Astrocyte of the cerebellum (primary cell): ENCODE results near the gene FOSL1.
A peak's percentile ranks its signal among the peaks of the same experiment; 100 is the strongest.

Experiments
- DNase-seq: peaks from one replicate; pipeline ENCODE4 v3.0.0-alpha.2; 2011; ENCODE audit warnings: low read depth
- H3K4me3 ChIP-seq: 2 replicates; pipeline ENCODE4 v1.5.1; 2011; ENCODE audit warnings: mild to moderate bottlenecking, low read depth, low read length, moderate library complexity
- CTCF ChIP-seq: IDR thresholded peaks from 2 replicates; pipeline ENCODE4 v1.5.1; 2012; ENCODE audit warnings: low read length, low read depth, moderate library complexity, mild to moderate bottlenecking; ENCODE audit errors: missing control alignments
- in situ Hi-C: cut with HindIII; loops from 2 replicates; pipeline ENCODE4 v1.10.0; 2017; ENCODE audit warnings: low sequenced_read_pairs

The FOSL1 gene

DNA sequence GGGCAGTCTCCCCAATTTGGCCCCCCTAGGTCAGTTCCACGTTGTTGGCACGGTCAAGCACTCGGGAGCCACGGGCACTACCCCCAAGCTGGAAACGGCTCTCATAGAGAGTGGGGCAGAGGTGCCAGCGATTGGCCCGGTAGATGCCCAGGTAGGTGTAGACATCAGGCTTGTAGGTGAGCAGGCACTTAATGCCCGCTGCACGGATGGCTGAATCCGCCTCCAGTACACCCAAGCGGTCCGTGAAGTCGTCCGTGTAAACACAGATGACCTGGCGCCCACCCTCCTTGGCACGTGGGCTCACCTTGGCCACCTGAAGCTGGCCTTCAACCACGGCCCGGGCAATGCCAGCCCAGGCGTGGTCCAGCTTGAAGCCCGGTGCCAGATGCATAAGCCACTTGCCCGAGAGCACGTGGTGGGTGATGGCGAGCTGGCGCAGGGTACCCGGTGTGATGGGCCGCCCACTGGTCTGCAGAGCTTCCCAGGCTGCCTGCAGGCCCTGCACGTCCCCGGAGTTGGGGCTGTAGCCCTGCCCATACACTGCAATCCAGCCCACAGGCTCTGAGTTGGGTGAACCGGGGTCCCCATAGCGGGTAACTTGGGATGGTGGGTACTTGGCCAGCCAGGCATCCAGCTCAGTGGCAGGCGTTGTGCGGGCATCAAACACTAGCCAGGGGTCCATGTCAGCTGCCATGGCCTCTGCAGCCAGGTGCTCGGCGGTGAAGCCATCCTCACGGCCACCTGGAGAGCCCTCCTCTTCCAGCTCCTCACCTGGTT is 17.4 kb upstream of the FOSL1 start:
- in situ Hi-C loops = no loop called here
- no peak for DNase-seq
- peak overlapping the region; percentile 94 for H3K4me3 ChIP-seq
- no peak for TF ChIP-seq CTCF

DNA sequence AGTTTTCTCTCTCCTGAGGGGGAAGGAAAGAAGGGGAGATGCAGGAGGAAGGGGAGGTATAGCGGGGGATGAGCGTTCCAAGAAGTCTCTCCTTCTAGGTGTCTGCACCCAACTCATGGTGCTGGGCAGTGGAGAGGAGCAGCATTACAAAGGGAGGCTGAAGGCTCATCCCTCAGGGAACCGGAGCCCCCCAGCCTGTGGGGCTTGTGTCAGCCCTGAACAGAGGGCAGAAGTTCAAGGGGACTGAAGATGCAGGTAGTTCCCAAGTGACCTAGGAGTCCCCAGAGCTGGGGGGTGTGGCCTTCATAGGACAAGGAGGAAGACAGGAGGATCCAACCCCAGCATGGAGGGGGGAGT is 16.9 kb upstream of the FOSL1 start:
- no peak for DNase-seq
- H3K4me3 ChIP-seq = peak overlapping the region; percentile 94
- in situ Hi-C loops = no loop called here
- no peak for TF ChIP-seq CTCF

DNA sequence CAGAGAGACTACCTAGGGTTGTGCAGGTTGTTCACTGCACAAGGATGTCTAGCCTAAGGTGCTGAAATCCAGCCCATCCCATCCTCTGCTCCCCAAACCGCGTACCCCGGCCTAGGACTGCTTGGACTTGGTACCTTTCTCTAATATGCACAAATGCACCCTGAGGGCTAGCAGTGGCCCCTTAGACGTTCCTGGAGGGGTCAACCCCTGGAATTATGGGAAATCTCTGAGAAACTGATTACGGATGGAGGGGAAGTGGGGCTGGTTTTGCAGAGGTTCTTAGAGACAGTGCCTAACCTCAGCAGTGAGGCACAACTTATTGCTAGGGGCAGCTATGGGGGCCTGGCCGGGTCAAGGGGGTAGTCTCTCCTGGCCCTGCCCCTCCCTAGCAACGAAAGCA is 16.2 kb upstream of the FOSL1 start:
- DNase-seq = no peak
- no peak for TF ChIP-seq CTCF
- in situ Hi-C loops = no loop called here
- H3K4me3 ChIP-seq = no peak overlapping the region

GRCh38 chr11:65915821-65916251 is 15.6 kb upstream of the FOSL1 start:
- peak; percentile 84 for DNase-seq
- H3K4me3 ChIP-seq = peak overlapping the region; percentile 13
- in situ Hi-C loops = no loop called here
- no peak for TF ChIP-seq CTCF

DNA sequence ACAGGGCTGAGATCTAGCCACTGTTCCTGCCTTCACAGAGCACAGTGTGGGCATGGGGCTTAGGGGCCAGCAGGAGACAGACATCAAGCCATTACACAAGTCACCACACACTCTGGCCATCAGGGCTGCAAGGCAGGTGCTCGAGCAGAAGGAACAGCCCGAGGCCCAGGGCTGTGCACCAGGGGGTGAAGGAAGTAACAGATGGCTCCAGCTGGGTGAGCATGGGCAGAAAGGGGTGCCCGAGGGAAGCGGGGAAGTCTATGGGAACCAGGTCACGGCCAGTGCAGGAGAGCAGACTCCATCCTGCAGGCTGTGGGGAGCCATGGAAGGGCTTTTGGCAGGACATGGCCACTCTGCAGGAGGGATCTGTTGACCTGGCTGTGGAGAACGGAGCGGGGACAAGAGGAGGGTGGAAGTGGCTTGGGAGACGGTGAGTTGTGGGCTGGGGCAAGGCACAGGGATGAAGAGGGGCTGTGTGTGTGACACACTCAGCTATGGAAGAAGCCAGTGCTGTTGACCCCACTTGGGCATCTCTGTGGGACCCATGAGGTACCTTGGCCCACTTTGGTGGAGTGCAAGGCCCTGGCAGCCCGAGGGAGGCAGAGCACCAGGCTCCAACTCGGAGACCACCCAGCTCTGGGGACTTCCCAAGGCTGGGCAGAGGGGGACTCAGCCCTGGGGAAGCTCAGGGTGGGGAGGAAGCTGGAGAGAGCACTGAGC is 15.1 kb upstream of the FOSL1 start:
- no peak overlapping the region for H3K4me3 ChIP-seq
- no peak for TF ChIP-seq CTCF
- DNase-seq = no peak
- in situ Hi-C loops = no loop called here

DNA sequence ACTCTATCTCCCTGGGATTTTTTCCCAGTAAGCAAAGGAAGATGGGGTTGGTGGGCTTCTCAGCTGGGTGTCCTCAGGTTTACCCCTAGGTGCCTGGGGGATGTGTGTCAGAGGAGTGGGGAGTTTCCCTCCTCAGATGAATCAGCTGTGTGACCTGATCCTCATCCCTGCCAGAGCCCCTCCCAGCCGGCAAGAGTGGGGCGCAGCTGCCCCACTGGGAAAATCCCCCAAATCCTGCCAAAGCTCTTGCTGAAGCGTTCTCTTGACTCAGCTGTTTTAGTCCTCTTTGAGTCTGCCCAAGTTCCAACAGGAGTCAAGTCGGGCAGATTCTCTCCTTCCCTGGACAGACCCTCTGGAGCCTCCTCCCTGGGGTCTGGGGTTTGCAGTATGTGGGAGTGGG is 12.7 kb upstream of the FOSL1 start:
- H3K4me3 ChIP-seq = no peak overlapping the region
- TF ChIP-seq CTCF = no peak
- in situ Hi-C loops = no loop called here
- no peak for DNase-seq
